ENCODE measurements around the gene TRIM44. TPM values are rescaled to one million over a fixed set of nuclear protein-coding genes. Genes with fewer than 3 reads are reported as not detected.
"Not testable (repeated sequence)": the region's sequence is repeated elsewhere in the genome, so short reads cannot be mapped to it uniquely, and the experiment has no call there.

TRIM44 gene
- polyA plus RNA-seq, 2 of the 4 experiments (the other 2 are of a cell fraction) = 19.3 to 70.4 TPM

DNA sequence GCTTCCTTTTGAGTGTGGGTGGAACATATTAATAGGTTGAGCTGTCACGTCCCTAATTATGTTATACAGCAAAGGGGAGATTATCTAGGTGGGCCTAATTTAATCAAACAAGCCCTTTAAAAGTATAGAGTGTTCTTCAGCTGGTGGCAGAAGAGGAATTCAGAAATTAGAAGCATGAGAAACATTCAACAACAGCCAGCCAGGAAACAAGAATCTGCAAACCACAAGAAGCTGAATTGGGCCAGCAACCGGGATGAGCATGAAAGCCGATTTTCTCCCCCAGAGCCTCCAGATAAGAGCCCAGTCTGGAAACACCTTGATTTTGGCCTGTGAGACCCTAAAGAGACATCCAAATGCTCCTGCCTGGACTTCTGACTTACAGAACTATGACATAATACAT lies 175.5 kb downstream of the TRIM44 start:
- TF ChIP-seq, protein P1, sequence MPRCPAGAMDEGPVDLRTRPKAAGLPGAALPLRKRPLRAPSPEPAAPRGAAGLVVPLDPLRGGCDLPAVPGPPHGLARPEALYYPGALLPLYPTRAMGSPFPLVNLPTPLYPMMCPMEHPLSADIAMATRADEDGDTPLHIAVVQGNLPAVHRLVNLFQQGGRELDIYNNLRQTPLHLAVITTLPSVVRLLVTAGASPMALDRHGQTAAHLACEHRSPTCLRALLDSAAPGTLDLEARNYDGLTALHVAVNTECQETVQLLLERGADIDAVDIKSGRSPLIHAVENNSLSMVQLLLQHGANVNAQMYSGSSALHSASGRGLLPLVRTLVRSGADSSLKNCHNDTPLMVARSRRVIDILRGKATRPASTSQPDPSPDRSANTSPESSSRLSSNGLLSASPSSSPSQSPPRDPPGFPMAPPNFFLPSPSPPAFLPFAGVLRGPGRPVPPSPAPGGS (IDR thresholded peaks at IDR 0.05) = no peak
- TF ChIP-seq HOXB5 (CRISPR knock-in tag; IDR thresholded peaks at IDR 0.05) = no peak
- no peak for TF ChIP-seq RFX5 (IDR thresholded peaks at IDR 0.05)
- TF ChIP-seq FOSB (CRISPR knock-in tag; IDR thresholded peaks at IDR 0.05) = no peak
- TF ChIP-seq EP300 (IDR thresholded peaks at IDR 0.05) = no peak
- no peak for TF ChIP-seq KDM5A (IDR thresholded peaks at IDR 0.05)
- no peak for TF ChIP-seq HES2 (IDR thresholded peaks at IDR 0.05)
- no peak for TF ChIP-seq MAFK (IDR thresholded peaks at IDR 0.05; ENCODE audit: partially characterized antibody)
- TF ChIP-seq RNF2 (IDR thresholded peaks at IDR 0.05; ENCODE audit: borderline replicate concordance, low read depth) = no peak
- TF ChIP-seq POLR2AphosphoS2 (conservative IDR thresholded peaks at IDR 0.05; ENCODE audit: low read length) = no peak
- TF ChIP-seq ESRRA (IDR thresholded peaks at IDR 0.05; ENCODE audit: borderline replicate concordance, low read length) = no peak
- no peak for TF ChIP-seq ZSCAN20 (CRISPR knock-in tag; IDR thresholded peaks at IDR 0.05)
- TF ChIP-seq USF2 (IDR thresholded peaks at IDR 0.05) = no peak
- TF ChIP-seq MYC (IDR thresholded peaks at IDR 0.05; ENCODE audit: borderline replicate concordance, low read length) = no peak
- no peak for TF ChIP-seq CBX8 (IDR thresholded peaks at IDR 0.05)
- TF ChIP-seq RAD21 (conservative IDR thresholded peaks at IDR 0.05 in 1 of 2, IDR thresholded peaks at IDR 0.05 in 1 of 2) = no peak
- no peak for TF ChIP-seq HDAC2 (IDR thresholded peaks at IDR 0.05)
- no peak for TF ChIP-seq CBX2 (IDR thresholded peaks at IDR 0.05; ENCODE audit: borderline replicate concordance, low read depth)
- ChIA-PET CTCF (interaction anchor here (0.8 kb wide), 1 partner anchor 16 kb away, joined by 4 read pairs; no protein-coding TSS in a partner anchor), POLR2A (no interaction called here)
- no peaks in the 10 kb centered on the region for H3K9me3 ChIP-seq
- 71% methylated on average over 3 of the region's 3 CpGs for WGBS (ENCODE audit: missing lambda C conversion rate)
- ATAC-seq (no peak), DNase-seq (ENCODE audit: low read depth in 1 of 2, low spot score in 1 of 2) (no peak), FAIRE-seq (no peak)
- no peak overlapping the region for H3K27ac ChIP-seq
- H3K4me2 ChIP-seq = no peak overlapping the region
- no peak overlapping the region for H3K4me3 ChIP-seq
- H3K4me1 ChIP-seq = no peaks in the 10 kb centered on the region

GRCh38 chr11:35838697-35839367 lies 176.3 kb downstream of the TRIM44 start:
- CTCF ChIA-PET = interaction anchor here (2.9 kb wide), 1 partner anchor 17 kb away, joined by 16 read pairs; no protein-coding TSS in a partner anchor
- FAIRE-seq; ATAC-seq; H3K4me3 ChIP-seq; POLR2A ChIA-PET; H3K27ac ChIP-seq; H3K4me2 ChIP-seq; H3K4me1 ChIP-seq; H3K9me3 ChIP-seq; DNase-seq (ENCODE audit: low read depth in 1 of 2, low spot score in 1 of 2): not testable (repeated sequence)
- WGBS (ENCODE audit: missing lambda C conversion rate) = 59% methylated on average over 10 of the region's 10 CpGs

- no peak for FAIRE-seq
- 71% methylated on average over 4 of the region's 4 CpGs for WGBS (ENCODE audit: missing lambda C conversion rate)
- TF ChIP-seq HOXB13 (CRISPR knock-in tag; IDR thresholded peaks at IDR 0.05; ENCODE audit: low read depth) (no peak), RAD21 (conservative IDR thresholded peaks at IDR 0.05 in 1 of 2, IDR thresholded peaks at IDR 0.05 in 1 of 2) (no peak), CBX8 (IDR thresholded peaks at IDR 0.05) (no peak), CTCF (IDR thresholded peaks at IDR 0.05) (no peak), HMGXB4 (CRISPR knock-in tag; IDR thresholded peaks at IDR 0.05; ENCODE audit: borderline replicate concordance) (no peak), FOXS1 (CRISPR knock-in tag; IDR thresholded peaks at IDR 0.05) (no peak), SREBF2 (IDR thresholded peaks at IDR 0.05) (no peak), JUNB (IDR thresholded peaks at IDR 0.05) (no peak)
- ChIA-PET CTCF (interaction anchor here (1.8 to 2.9 kb wide), 2 partner anchors 15 to 18 kb away, joined by 5 to 16 read pairs; no protein-coding TSS in a partner anchor), POLR2A (no interaction called here)
- ATAC-seq = no peak
- H3K4me3 ChIP-seq = no peak overlapping the region
- no peaks in the 10 kb centered on the region for H3K9me3 ChIP-seq
- no peak overlapping the region for H3K4me2 ChIP-seq
- H3K27ac ChIP-seq = no peak overlapping the region
- no peak for DNase-seq (ENCODE audit: low read depth in 1 of 2, low spot score in 1 of 2)
- H3K4me1 ChIP-seq = no peaks in the 10 kb centered on the region
Observed at GRCh38 chr11:35839368-35840161, 177.0 kb downstream of the TRIM44 start.

Data from A549 (cell line).